GM12873 (cell line): Measurements from ENCODE around the gene PRRC2B.

Experiments used
- CTCF ChIP-seq: IDR thresholded peaks from 2 replicates; pipeline ENCODE4 v1.5.1; 2012; ENCODE audit warnings: low read depth, mild to moderate bottlenecking, moderate library complexity, low read length, control low read depth; ENCODE audit not compliant: insufficient read depth; ENCODE audit errors: missing control alignments

PRRC2B gene

GRCh38 chr9:131476777-131477345 lies 83.0 kb downstream of the PRRC2B start:
- no peak for TF ChIP-seq CTCF

GRCh38 chr9:131477367-131477766 lies 83.5 kb downstream of the PRRC2B start:
- no peak for TF ChIP-seq CTCF

GRCh38 chr9:131477816-131478419 lies 84.0 kb downstream of the PRRC2B start:
- TF ChIP-seq CTCF, result no peak

- TF ChIP-seq CTCF, result peak; percentile 68
These were observed 84.6 kb downstream of the PRRC2B start for GRCh38 chr9:131478421-131478868.

GRCh38 chr9:131478911-131479310 lies 85.0 kb downstream of the PRRC2B start:
- TF ChIP-seq CTCF, result no peak

GRCh38 chr9:131480258-131480657 lies 86.4 kb downstream of the PRRC2B start:
- TF ChIP-seq CTCF, result no peak

- TF ChIP-seq CTCF, result no peak
These were observed 87.8 kb downstream of the PRRC2B start for GRCh38 chr9:131481441-131482342.
